Stomach (tissue), 4 donors: ENCODE results near the gene GADD45GIP1.

ENCODE experiments used
- CTCF ChIP-seq, 7 experiments: fragments of 450-650 bp in 4 of 7; fragments of 200-600 bp in 3 of 7; sonication (generic) in 3 of 7; IDR thresholded peaks; one replicate each; pipeline ENCODE4 v1.5.1; 2016 to 2019; ENCODE audit warnings: antibody characterized with exemption in 7 of 7, control low read depth in 2 of 7, mild to moderate bottlenecking in 1 of 7
- POLR2A ChIP-seq, 4 donors: fragments of 450-650 bp; IDR thresholded peaks; one replicate each; pipeline ENCODE4 v1.6.1; 2016; ENCODE audit warnings: antibody characterized with exemption in 4 of 4, control low read depth in 2 of 4, mild to moderate bottlenecking in 1 of 4, moderate library complexity in 1 of 4

DNA sequence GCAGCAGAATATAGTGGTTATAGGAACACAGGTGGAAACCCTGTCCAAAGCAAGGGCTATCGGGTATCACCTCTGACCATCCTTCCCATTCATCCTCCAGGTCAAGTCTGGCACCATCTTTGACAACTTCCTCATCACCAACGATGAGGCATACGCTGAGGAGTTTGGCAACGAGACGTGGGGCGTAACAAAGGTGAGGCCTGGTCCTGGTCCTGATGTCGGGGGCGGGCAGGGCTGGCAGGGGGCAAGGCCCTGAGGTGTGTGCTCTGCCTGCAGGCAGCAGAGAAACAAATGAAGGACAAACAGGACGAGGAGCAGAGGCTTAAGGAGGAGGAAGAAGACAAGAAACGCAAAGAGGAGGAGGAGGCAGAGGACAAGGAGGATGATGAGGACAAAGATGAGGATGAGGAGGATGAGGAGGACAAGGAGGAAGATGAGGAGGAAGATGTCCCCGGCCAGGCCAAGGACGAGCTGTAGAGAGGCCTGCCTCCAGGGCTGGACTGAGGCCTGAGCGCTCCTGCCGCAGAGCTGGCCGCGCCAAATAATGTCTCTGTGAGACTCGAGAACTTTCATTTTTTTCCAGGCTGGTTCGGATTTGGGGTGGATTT, 13.5 kb downstream of the GADD45GIP1 start:
- TF ChIP-seq POLR2A (IDR thresholded peaks at IDR 0.05) = no peak
- TF ChIP-seq CTCF (IDR thresholded peaks at IDR 0.05) = no peak
